ENCODE measurements around the gene HINFP. TPM values are rescaled to one million over a fixed set of nuclear protein-coding genes. Genes with fewer than 3 reads are reported as not detected.
"Not testable (repeated sequence)": the region's sequence is repeated elsewhere in the genome, so short reads cannot be mapped to it uniquely, and the experiment has no call there.

The HINFP gene
- polyA plus RNA-seq, 1 donor from 2014 or later, result 50.0 TPM

DNA sequence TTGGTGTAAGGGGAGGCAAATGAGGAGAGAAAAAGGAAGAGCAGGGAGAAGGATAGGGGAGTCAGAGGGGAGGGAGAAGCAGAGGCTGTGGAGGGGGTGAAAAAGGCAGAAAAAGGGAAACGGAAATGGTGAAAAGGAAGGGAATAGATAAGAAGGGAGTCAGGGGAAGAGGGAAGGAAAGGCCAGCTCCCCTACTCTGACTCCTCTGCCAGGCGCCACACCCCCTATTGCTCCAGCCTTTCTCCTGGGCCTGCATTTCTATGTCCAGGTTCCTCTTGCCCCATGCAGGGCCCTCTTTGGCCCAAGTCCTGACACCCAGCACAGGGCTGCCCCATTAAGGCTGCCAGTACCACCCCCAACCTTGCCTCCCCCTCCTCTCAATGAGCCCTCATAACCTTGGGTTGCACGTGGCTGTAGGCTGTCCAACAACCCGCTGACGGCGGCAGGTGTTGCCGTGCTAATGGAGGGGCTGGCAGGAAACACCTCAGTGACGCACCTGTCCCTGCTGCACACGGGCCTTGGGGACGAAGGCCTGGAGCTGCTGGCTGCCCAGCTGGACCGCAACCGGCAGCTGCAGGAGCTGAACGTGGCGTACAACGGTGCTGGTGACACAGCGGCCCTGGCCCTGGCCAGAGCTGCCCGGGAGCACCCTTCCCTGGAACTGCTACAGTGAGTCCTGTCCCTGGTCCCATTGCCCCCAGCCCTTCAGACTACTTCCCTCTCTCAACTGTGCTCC is 60.5 kb downstream of the HINFP start:
- Histone ChIP-seq H3K9me2 (ENCODE audit: insufficient read depth, low read length) (no peaks in the 10 kb centered on the region), H3K4me3 (ENCODE audit: low read length) (no peak overlapping the region), H3K9me3 (ENCODE audit: low read length) (no peaks in the 10 kb centered on the region), H3F3A (ENCODE audit: insufficient read depth, low read length, poor library complexity, severe bottlenecking) (no peaks in the 10 kb centered on the region), H3K79me2 (replicated peaks; ENCODE audit: insufficient read depth, low read length) (no peaks in the 10 kb centered on the region), H3K27me3 (ENCODE audit: insufficient read depth, low read depth, low read length) (no peaks in the 10 kb centered on the region), H3K4me2 (ENCODE audit: low read length) (no peak overlapping the region), H3K36me3 (ENCODE audit: insufficient read depth, low read length) (no peaks in the 10 kb centered on the region), H3K9ac (ENCODE audit: low read length) (no peak overlapping the region), H4K20me1 (ENCODE audit: insufficient read depth) (no peaks in the 10 kb centered on the region), H2AFZ (ENCODE audit: low read depth, low read length) (no peak overlapping the region), H3K27ac (ENCODE audit: low read length) (no peak overlapping the region)
- TF ChIP-seq POLR2AphosphoS5 (IDR thresholded peaks at IDR 0.05) (no peak), TAF1 (IDR thresholded peaks at IDR 0.05; ENCODE audit: low read depth) (no peak), EZH2 (IDR thresholded peaks at IDR 0.05; ENCODE audit: borderline replicate concordance, insufficient read depth, low read length, poor library complexity, severe bottlenecking) (no peak), RAD21 (conservative IDR thresholded peaks at IDR 0.05) (no peak), SMC3 (conservative IDR thresholded peaks at IDR 0.05; ENCODE audit: poor library complexity) (no peak), MXI1 (conservative IDR thresholded peaks at IDR 0.05; ENCODE audit: poor library complexity, severe bottlenecking) (no peak), EP300 (conservative IDR thresholded peaks at IDR 0.05; ENCODE audit: poor library complexity, severe bottlenecking) (no peak), CTCF (IDR thresholded peaks at IDR 0.05; ENCODE audit: poor library complexity, severe bottlenecking) (no peak)
- TF ChIP-seq, protein P1, sequence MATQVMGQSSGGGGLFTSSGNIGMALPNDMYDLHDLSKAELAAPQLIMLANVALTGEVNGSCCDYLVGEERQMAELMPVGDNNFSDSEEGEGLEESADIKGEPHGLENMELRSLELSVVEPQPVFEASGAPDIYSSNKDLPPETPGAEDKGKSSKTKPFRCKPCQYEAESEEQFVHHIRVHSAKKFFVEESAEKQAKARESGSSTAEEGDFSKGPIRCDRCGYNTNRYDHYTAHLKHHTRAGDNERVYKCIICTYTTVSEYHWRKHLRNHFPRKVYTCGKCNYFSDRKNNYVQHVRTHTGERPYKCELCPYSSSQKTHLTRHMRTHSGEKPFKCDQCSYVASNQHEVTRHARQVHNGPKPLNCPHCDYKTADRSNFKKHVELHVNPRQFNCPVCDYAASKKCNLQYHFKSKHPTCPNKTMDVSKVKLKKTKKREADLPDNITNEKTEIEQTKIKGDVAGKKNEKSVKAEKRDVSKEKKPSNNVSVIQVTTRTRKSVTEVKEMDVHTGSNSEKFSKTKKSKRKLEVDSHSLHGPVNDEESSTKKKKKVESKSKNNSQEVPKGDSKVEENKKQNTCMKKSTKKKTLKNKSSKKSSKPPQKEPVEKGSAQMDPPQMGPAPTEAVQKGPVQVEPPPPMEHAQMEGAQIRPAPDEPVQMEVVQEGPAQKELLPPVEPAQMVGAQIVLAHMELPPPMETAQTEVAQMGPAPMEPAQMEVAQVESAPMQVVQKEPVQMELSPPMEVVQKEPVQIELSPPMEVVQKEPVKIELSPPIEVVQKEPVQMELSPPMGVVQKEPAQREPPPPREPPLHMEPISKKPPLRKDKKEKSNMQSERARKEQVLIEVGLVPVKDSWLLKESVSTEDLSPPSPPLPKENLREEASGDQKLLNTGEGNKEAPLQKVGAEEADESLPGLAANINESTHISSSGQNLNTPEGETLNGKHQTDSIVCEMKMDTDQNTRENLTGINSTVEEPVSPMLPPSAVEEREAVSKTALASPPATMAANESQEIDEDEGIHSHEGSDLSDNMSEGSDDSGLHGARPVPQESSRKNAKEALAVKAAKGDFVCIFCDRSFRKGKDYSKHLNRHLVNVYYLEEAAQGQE (IDR thresholded peaks at IDR 0.05; ENCODE audit: borderline replicate concordance), result no peak

DNA sequence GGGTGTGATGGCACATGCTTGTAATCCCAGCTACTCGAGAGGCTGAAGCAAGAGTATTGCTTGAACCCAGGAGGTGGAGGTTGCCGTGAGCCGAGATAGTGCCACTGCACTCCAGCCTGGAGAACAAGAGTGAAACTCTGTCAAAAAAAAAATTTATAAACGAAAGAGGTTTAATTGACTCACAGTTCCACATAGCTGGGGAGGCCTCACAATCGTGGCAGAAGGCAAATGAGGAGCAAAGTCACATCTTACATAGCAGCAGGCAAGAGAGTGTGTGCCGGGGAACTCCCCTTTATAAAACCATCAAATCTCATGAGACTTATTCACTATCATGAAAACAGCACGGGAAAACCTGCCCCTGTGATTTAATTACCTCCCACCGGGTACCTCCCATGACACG is 63.0 kb downstream of the HINFP start:
- not testable (repeated sequence) for H3K4me2 ChIP-seq (ENCODE audit: low read length); H3F3A ChIP-seq (ENCODE audit: insufficient read depth, low read length, poor library complexity, severe bottlenecking); H3K27me3 ChIP-seq (ENCODE audit: insufficient read depth, low read depth, low read length); H2AFZ ChIP-seq (ENCODE audit: low read depth, low read length); H3K36me3 ChIP-seq (ENCODE audit: insufficient read depth, low read length); H3K27ac ChIP-seq (ENCODE audit: low read length); H3K79me2 ChIP-seq (replicated peaks; ENCODE audit: insufficient read depth, low read length); H3K9me3 ChIP-seq (ENCODE audit: low read length); H3K4me3 ChIP-seq (ENCODE audit: low read length); H4K20me1 ChIP-seq (ENCODE audit: insufficient read depth); H3K9me2 ChIP-seq (ENCODE audit: insufficient read depth, low read length); H3K9ac ChIP-seq (ENCODE audit: low read length)

Other genes with a start within 250 kb of the HINFP start
- gene CXCR5, start 237.7 kb upstream of the HINFP start, polyA plus RNA-seq, result not detected in 2 replicates
- gene BCL9L, start 195.7 kb upstream of the HINFP start, polyA plus RNA-seq, result 1.1 and 1.5 TPM in 2 replicates
- 0.38 TPM in 1 of 2 replicates, not detected in the other for gene UPK2, start 165.3 kb upstream of the HINFP start, polyA plus RNA-seq
- gene FOXR1, start 149.8 kb upstream of the HINFP start, polyA plus RNA-seq, result not detected in 2 replicates
- 69.9 and 70.3 TPM in 2 replicates for gene CENATAC, start 123.4 kb upstream of the HINFP start, polyA plus RNA-seq
- gene RPS25, start 103.2 kb upstream of the HINFP start, polyA plus RNA-seq, result 1,615 and 1,728 TPM in 2 replicates
- gene TRAPPC4, start 102.8 kb upstream of the HINFP start, polyA plus RNA-seq, result 271 and 276 TPM in 2 replicates
- gene SLC37A4, start 90.7 kb upstream of the HINFP start, polyA plus RNA-seq, result 23.5 and 25.8 TPM in 2 replicates
- 68.4 and 74.6 TPM in 2 replicates for gene HYOU1, start 64.4 kb upstream of the HINFP start, polyA plus RNA-seq
- 24.1 and 24.8 TPM in 2 replicates for gene VPS11, start 53.8 kb upstream of the HINFP start, polyA plus RNA-seq
- gene HMBS, start 36.7 kb upstream of the HINFP start, polyA plus RNA-seq, result 12.7 and 15.9 TPM in 2 replicates
- 9.8 and 27.0 TPM in 2 replicates for gene DPAGT1, start 19.7 kb upstream of the HINFP start, polyA plus RNA-seq
- 13.6 and 21.6 TPM in 2 replicates for gene C2CD2L, start 14.2 kb upstream of the HINFP start, polyA plus RNA-seq
- gene ABCG4, start 27.5 kb downstream of the HINFP start, polyA plus RNA-seq, result 1.5 and 3.0 TPM in 2 replicates
- 0.60 and 1.6 TPM in 2 replicates for gene NLRX1, start 47.1 kb downstream of the HINFP start, polyA plus RNA-seq
- gene NHERF4, start 63.9 kb downstream of the HINFP start, polyA plus RNA-seq, result not detected in 2 replicates
- gene CBL, start 84.8 kb downstream of the HINFP start, polyA plus RNA-seq, result 10.5 and 10.7 TPM in 2 replicates
- 7.5 and 12.5 TPM in 2 replicates for gene MCAM, start 195.6 kb downstream of the HINFP start, polyA plus RNA-seq
- gene RNF26, start 212.9 kb downstream of the HINFP start, polyA plus RNA-seq, result 1.9 and 2.6 TPM in 2 replicates
- gene C1QTNF5, start 219.3 kb downstream of the HINFP start, polyA plus RNA-seq, result not detected in 2 replicates
- gene MFRP, start 225.1 kb downstream of the HINFP start, polyA plus RNA-seq, result not detected in 2 replicates